Suppressor macrophage treated with lipopolysaccharide for 1 hour (primary cell): ENCODE data around the gene PIGQ.

Source experiments
- DNase-seq, 3 donors: peaks; one replicate each; pipeline ENCODE4 v3.0.0-alpha.2; 2020 to 2022

PIGQ gene

DNA sequence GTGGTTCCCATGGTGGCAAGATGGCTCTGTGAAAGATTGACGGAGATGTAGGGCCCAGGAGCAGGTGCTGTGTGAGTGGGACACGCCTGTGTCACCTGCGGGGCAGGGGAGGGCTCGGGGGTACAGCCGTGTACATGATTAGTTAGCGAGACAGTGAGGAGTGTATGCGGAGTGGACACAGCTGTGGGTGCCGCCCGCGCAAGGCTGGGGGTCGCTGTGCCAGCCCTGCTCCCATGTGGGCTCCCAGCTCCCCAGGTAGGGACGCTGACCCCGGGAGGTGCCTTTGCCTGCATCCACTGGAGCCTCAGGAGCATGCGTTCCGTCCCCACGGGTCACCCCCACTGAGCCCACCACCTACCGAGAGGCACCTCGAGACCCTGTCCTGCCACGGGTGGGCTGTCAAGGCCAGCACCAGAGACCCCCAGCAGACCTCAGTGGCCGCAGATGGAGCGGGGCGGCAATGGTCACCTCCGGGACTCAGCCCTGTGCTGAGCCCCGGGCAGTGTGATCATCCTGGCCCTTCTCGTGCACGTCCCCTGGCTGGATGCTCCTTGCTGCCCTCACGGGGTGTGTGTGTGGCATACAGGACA lies 34.8 kb upstream of the PIGQ start:
- DNase-seq: no peak

DNA sequence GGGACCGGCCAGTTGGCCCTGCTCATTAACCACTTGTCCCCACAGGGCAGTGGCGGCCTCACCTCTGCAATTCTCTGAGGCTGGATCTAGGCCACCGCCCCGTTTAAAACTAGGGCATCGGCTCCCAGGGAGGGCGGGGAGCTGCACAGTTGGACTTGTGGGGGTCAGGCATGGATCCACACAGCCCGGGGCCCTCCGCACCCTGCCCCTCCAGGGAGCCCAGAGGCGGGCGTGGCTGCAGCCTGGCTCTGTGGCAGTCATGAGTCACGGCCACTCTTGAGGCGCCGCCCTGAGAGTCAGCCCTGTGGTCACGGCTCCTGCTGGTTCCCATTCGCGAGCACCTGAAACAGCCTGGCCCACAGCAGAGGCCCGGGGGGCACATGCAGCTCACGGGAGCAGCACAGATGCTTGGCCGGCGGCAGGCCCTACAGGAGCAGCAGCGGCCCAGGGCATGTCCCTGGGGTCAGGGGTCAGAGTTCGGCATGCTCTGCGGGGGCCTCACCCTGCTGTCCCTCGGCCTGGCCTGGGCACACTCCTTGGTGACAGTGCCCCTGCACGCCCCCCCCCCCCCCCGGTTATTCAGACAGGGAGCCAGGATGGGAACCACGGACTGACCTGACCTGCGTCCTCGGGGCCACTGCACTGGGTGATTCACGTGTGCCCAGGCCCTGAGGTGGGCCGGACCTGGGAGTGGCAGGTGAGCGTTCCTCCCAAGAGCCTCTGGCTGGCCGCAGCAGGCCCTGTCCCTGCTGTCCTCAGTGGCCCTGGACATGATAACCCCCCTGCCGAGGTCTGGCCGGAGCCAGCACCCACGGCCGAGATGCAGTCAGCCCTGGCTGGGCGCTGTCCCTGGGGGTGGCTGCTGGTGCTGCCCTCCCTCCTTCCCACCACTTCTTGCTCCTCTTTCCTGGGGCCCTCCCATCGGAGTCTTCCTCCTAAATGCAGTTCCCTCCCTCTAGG lies 34.0 kb upstream of the PIGQ start:
- peak in 1 of 3 donors; percentile 35 for DNase-seq

DNA sequence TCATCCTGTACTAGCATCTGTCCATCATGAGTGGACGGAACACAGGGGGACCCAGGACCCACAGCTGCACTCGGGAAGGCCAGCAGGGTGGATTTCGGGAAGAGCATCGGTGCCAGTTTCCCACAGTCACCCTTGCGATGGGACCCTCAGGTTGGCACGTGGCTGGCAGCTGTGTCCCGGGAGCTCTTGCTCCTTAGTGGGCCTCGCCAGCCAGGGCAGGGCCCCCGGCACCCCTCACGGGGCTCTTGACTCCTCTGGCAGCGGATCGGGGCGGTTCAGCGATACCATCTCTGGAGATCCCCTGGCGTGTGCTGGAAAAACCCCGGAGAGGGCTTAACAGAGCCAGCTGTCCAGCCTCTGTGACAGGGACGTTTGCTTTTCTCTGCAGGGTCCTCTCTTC lies 33.0 kb upstream of the PIGQ start:
- no peak for DNase-seq

DNA sequence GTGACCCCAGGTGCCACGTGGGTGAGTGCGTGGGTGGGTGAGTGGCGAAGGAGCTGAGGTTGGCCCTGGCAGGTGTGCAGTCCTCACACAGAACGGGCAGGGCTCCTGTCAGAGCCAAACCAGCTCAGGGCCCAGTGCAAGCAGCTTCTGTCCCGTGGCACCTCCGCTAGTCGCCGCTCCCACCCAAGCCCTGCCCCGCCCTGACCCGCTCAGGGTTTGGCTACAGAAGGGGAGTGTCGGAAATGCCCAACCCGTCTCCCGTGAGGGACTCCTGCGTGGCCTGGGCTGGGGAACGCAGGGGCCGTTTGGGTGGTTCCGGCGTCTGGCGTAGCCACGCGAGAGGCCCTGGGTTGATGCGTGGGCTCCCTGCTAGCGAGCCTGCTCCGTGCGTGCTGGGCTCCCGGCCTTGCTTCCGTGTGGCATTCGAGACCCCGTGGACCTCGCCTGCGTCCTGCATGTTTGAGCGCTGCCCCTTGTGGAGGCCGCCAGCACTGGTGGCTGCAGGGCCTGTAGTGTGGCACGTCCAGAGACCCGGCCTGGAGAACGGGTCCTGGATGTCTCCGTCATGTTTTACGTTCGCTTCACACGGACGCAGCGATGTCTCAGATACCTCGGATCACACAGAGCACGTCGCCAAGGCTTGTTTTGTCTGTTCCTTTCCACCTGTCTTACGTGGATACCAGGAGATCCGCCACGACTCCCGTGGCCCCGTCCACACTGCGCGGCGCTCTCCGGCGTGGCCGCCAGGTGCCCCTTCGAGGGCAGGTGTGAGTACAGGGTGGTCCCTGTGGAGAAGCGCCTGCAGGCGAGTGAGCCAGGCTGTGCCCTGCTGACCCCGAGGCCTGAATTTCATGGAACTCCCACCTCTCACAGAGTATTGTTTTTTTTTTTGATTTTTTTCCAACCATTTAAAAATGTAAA lies 32.1 kb upstream of the PIGQ start:
- DNase-seq: no peak

DNA sequence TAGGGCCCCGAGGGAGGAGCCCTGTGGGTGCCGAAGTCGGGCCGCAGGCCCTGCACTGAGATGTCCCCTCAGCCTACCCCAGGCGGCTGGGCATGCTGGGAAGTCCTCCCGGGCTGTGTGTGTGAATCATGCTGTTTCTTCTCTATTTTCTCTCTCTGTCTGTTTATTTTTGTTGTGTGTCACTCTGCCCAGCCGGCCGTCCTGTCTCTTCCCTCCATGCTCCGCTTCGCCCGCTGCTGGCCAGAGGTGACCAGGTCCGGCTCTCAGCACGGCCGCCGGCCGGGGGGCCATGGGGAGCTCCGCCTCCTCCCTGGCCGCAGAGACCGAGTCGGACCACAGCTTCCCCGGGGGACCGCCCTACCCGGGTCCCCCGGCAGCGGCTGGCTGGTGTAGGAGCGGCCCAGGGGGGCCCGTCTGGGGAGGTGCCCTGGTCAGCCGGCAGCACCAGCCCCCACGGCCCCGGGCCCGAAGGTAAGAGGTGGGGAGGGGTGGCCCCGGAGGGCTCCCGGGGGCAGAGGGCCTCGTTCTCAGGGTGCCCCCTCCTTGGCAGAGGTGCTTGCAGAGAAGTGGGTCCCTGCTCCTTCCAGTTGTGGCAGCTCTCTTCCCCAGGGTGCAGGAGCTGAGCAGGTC lies 29.8 kb upstream of the PIGQ start:
- no peak for DNase-seq

DNA sequence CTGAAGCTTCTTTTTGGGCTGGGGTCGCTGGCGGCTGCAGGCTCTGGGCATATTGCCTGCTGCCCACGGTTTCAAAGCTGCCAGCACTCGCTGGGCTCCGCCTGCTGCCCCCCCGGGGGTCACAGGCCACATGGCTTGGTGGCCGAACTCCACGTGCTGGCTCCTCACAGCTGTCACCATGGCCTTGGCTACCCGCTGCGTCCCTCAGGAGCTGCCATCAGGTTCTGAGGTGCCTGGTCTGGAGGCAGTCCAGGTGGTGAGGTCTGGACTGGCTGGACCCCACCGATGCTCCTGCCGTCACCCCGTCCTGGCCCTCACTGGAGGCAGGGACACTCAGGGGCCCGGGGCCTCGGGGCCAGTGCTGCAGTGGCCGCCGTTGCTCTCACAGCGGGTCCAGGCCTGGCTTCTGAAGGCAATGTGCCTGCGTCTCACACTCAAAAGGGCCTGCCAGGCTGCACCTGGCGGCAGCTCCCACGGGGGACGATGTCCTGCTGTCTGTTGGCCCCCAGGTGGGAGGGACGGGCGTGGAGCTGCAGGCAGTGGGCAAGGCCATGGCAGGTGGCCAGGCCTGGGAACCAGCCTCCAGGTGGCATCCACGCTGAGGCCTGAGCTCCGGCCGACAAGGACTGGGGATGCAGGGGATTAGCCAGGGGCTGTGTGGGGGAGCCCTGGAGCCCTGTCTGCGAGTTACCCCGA lies 29.0 kb upstream of the PIGQ start:
- no peak for DNase-seq

DNA sequence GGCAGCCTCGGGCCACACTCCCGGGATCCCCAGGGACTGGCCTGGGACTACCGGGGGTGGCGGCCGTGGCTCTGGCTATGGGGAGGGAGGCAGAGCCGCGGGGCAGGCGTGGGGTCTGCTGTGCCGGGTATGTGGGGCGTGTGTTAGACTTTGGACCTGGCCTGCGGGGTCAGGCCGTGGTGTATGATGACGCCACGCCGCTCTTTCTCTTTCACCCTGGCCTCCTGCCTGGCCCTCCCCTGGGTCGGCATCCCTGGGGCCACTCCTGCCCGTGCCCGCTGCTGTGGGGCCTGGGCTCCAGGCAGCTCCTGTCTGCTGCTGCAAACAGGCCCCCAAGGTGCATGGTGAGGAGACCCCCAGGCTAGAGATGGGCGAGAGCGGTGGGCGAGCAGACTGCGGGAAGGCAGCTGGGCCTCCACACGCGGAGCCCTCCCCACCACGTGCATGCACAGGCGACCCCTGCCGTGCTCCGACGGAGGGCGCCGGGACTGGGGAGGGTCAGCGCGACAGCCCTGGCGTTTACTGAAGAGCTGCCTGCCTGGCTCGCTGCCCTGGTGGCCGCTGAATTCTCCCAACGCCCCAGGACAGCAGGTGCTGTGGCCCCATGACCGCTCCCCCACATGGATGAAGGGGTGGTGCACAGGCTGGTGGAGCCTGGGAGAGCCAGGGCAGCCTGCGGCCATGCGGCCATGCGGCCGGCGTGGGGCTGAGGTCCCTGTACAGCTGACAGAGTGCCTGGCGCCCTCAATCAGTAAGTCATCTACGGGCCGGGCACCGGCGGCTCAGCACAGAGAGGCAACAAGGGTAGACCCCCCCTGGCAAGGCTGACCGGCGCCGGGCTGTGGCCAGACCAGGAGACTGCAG lies 26.2 kb upstream of the PIGQ start:
- no peak for DNase-seq

DNA sequence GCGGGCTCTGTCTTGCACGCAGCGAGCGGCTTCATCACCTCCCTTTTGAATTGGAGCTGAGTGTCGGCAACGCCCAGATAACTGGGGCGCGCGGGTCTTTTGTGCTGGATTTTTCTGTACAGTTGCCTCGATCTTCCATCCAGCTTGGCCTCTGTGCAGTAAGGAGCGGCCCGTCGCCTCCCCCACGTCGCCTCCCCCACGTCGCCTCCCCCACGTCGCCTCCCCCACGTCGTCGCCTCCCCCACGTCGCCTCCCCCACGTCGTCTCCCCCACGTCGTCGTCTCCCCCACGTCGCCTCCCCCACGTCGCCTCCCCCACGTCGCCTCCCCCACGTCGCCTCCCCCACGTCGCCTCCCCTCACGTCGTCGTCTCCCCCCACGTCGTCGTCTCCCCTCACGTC lies 25.3 kb upstream of the PIGQ start:
- DNase-seq: no peak

DNA sequence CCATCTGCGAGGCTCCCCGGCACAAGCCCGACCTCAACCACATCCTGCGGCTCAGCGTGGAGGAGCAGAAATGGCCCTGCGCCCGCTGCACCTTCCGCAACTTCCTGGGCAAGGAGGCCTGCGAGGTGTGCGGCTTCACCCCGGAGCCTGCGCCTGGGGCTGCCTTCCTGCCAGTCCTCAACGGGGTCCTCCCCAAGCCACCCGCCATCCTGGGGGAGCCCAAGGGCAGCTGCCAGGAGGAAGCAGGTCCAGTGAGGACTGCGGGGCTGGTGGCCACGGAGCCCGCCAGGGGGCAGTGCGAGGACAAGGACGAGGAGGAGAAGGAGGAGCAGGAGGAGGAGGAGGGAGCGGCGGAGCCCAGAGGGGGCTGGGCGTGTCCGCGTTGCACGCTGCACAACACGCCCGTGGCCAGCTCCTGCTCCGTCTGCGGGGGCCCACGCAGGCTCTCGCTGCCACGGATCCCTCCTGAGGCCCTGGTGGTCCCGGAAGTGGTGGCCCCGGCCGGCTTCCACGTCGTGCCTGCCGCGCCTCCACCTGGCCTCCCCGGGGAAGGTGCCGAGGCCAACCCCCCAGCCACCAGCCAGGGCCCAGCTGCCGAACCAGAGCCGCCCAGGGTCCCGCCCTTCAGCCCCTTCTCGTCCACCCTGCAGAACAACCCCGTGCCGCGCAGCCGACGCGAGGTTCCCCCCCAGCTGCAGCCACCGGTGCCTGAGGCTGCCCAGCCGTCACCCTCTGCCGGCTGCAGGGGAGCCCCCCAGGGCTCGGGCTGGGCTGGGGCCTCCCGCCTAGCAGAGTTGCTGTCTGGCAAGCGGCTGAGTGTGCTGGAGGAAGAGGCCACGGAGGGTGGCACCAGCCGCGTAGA lies 22.6 kb upstream of the PIGQ start:
- DNase-seq: peak; percentile 68 to 74 (median 72)

DNA sequence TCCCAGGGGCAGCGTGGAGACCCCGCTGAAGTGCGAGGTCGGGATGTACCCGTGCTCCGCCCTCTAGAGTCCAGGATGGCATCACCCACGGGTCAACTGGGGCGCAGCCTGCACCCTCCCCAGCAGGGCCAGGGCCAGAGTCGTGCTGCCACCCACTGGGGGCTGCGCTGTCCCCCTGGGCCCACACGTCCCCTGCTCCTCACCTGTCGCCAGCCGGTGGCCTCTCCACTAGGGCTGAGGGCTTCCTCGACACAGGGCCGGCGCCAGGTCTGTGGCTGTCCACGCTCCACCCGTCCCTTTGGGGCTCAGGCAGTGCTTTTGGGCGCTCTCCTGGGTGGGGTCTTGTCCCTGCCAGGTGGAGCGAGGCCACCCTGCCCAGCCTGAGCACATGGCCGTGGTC lies 21.2 kb upstream of the PIGQ start:
- no peak for DNase-seq

DNA sequence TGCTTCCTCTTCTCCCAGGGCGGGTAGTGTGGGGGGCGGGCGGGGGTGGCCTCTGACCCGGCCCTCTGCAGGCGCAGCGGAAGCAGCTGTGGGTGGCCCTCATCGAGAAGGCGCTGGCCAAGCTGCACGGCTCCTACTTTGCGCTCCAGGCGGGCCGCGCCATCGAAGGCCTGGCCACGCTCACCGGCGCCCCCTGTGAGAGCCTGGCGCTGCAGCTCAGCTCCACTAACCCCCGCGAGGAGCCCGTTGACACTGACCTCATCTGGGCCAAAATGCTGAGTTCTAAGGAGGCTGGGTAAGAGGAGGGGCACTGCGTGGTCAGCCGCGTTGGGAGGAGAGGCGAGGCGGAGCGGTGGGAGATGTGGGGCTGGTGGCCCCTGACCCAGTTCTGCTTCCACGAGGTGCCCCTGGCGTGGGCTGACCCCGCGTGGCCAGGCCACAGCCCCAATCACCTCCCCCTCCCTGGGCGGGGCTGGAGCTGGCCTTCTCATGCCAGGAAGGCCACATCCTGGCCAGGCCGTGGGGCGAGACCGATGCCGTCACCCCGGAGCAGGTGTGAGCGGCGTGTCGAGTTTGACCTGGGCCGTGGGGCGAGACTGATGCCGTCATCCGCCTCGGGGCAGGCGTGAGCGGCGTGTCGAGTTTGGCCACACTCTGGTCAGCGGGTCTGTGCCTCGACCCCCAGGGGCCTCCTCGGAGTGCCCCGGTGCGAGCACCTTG lies 20.1 kb upstream of the PIGQ start:
- no peak for DNase-seq

DNA sequence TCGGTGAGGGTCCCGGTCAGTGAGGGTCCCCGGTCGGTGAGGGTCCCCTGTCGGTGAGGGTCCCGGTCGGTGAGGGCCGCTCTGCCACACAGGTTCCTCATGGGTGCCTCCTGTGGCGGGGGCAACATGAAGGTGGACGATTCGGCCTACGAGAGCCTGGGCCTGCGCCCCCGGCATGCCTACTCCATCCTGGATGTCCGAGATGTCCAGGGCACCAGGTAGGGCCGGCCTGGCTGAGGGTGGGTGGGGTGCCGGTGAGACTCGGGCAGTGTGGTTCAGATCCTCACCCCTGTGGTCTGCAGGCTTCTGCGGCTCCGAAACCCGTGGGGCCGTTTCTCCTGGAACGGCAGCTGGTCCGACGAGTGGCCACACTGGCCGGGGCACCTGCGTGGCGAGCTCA lies 18.6 kb upstream of the PIGQ start:
- no peak for DNase-seq

DNA sequence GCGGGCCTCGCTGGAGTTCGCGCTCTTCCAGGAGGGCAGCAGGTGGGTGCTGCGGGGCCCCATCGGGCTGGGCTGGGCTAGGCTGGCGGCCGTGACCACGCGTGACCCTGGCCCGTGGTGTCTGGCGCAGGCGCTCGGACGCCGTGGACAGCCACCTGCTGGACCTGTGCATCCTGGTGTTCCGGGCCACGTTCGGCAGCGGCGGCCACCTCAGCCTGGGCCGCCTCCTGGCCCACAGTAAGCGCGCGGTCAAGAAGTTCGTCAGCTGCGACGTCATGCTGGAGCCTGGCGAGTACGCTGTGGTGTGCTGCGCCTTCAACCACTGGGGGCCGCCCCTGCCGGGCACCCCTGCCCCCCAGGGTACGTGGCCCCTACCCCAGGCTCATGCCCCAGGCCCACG lies 17.6 kb upstream of the PIGQ start:
- DNase-seq: no peak

DNA sequence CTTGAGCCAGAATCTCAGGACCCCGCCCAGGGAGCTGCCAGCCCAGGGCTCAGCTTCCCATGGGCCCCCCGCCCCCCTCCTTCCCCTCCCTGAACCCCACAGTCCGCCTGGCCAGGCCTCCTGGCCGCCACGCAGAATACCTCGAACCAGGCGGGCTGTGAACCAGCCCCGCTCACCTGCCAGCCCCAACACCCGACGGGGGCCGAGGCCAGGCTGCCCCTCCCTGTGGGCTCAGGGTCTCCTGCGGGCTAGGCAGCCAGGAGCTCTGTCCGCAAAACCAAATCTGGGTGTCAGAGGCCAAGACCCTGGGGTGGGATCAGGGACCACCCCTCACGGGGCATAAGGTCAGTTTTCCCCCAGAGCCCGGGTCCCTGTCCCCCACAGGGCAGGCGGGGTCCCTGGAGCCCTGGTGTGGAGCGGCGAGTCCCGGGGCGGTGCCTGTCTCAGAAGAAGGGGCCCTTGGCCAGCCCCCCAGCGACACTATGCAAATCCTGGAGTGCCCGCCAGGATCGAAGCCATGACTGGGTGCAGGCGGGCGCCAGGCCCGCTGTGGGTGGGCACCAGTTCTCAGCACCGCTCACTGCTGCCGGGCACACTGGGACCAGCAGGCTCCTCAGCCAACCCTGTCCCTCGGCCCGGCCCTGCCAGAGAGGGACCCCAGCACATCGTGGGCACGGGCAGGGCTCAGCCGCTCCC lies 16.0 kb upstream of the PIGQ start:
- DNase-seq: no peak

DNA sequence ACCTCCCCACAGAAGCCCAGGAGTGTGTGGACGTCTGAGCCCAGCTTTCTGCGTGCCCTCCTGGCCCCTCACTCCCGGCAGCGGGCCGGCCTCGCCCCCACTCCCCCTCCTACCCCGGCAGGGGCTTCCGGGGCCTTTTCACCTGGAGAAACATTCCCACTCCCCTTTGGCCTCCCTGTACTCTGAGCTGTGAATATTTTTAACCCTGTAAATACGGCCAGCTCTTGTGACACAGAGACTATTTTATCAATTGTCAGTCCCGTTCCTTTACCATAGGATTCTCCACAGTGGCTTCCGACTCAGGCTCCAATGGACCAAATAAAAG lies 15.5 kb upstream of the PIGQ start:
- no peak for DNase-seq

DNA sequence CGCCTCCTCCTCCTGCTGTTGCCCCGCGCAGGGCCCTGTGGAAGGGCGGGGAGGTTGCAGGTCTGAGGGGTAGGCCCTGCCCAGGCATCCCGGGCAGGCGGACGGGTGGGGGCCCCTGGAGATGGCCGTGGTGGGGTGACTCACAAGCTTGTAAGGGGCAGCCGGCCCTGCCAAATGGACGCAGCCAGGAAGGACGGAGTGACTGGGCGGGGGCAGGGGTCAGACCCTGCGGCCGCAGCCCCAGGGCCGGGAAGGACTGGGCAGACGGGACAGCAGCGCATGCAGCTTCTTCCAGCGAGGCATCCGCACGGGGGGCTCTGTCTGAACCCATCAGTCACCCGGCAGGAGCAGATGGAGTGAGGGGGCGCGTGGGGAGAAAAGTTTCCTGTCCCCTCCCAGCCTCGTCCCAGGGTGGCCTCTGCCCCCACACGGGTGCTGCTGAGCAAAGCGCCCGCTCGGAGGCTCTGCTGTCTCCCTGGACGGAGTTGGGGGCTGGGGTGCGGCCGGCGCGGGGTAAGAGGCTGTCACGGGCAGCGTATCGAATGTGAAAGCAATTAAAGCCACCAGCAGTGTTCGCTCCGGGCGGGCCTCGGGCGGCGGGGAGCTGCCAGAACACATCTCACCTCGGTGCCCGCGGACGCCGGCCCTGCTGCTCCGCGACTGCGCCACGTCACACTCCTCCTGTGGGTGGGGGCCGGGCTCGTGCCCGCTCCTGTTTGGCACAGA lies 15.0 kb upstream of the PIGQ start:
- DNase-seq: no peak

DNA sequence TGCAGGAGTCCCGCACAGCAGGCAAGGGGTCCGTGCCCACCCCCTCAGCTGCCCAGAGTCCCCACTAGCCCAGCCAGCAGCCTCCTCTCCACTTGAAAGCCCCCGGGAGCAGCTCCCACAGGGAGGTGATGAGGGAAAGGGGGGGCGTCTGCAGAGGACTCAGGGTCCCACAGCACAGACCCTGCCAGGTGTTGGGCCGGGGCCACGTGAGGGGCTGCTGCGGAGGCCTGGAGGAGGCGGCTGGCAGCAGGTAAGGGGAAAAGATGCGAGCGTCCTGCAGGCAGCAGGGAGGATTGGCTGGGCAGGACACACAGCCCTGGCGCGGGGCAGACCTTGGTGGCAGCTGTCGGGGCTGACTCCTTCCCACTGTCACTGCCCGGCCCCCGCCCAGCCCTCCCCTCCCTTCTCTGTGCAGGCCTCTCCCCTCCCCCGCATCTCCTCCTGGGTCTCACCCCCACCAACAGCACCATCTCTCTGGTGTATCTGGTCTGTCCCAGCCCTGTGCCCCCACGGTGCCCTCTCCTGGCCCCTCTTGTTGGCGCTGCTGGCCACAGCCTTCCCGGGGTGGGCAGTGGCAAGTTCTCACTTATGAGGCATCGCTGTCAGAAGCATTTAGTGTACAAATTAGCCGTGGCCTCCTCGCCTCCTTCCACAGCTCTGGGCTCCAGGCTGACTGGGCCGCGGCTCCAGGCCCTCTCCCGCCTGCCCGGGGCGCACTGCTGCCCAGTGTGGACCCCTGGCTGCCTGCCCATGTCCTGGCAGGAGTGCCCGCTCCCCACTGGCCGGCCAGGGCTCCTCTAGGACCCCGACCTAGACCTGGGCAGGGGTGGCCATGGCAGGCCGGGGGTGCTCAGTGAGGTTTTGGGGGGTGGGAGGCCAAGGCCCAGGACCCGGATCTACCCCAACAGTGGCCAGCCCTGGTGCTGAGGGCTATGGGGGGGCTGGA lies 14.0 kb upstream of the PIGQ start:
- DNase-seq: no peak
